Smooth muscle cell (in vitro differentiated cells): ENCODE results near the gene SLC39A10. TPM values are rescaled to one million over a fixed set of nuclear protein-coding genes. Genes with fewer than 3 reads are reported as not detected.

Source experiments
- DNase-seq: peaks from one replicate; lab custom pipeline; 2025; ENCODE audit not compliant: unreplicated experiment; lab: John Stamatoyannopoulos, UW
- H2AFZ ChIP-seq: fragments of 200-600 bp; sonication (generic); 2 replicates; pipeline ENCODE4 v1.6.0; 2016; ENCODE audit warnings: antibody characterized with exemption, low read depth, mild to moderate bottlenecking
- H3F3A ChIP-seq: fragments of 200-600 bp; sonication (generic); 2 replicates; pipeline ENCODE4 v1.6.0; 2017; ENCODE audit warnings: antibody characterized with exemption, low read depth
- H3K27ac ChIP-seq: fragments of 200-600 bp; sonication (generic); 2 replicates; pipeline ENCODE4 v1.5.1; 2016; ENCODE audit warnings: low read depth, mild to moderate bottlenecking
- H3K27me3 ChIP-seq: fragments of 200-600 bp; sonication (generic); 2 replicates; pipeline ENCODE4 v1.6.1; 2016; ENCODE audit warnings: low read depth, mild to moderate bottlenecking
- H3K36me3 ChIP-seq: fragments of 200-600 bp; sonication (generic); 2 replicates; pipeline ENCODE4 v1.5.1; 2016; ENCODE audit warnings: low read depth
- H3K4me1 ChIP-seq: fragments of 200-600 bp; sonication (generic); 2 replicates; pipeline ENCODE4 v1.5.1; 2016; ENCODE audit warnings: low read depth
- H3K4me2 ChIP-seq: fragments of 200-600 bp; sonication (generic); 2 replicates; pipeline ENCODE4 v1.6.0; 2016; ENCODE audit warnings: mild to moderate bottlenecking
- H3K4me3 ChIP-seq: fragments of 200-600 bp; sonication (generic); 2 replicates; pipeline ENCODE4 v1.5.1; 2016; ENCODE audit warnings: mild to moderate bottlenecking
- H3K79me2 ChIP-seq: fragments of 200-600 bp; sonication (generic); 2 replicates; pipeline ENCODE4 v1.6.0; 2016; ENCODE audit warnings: low read depth, mild to moderate bottlenecking
- H3K9ac ChIP-seq: fragments of 200-600 bp; sonication (generic); 2 replicates; pipeline ENCODE4 v1.6.0; 2016; ENCODE audit warnings: low read depth
- H3K9me3 ChIP-seq: fragments of 200-600 bp; sonication (generic); replicated peaks from 2 replicates; pipeline ENCODE4 v1.5.1; 2016; ENCODE audit warnings: low read depth
- H4K20me1 ChIP-seq: fragments of 200-600 bp; sonication (generic); 2 replicates; pipeline ENCODE4 v1.6.0; 2016; ENCODE audit warnings: low read depth
- CTCF ChIP-seq: fragments of 200-600 bp; sonication (generic); IDR thresholded peaks from 2 replicates; pipeline ENCODE4 v1.5.1; 2017; ENCODE audit warnings: borderline replicate concordance, mild to moderate bottlenecking, antibody characterized with exemption; ENCODE audit not compliant: insufficient read depth, poor library complexity, severe bottlenecking
- WGBS: methylation state at CpG from one replicate; pipeline ENCODE4 v1.1.7; 2016; ENCODE audit warnings: low lambda C conversion rate; 5-methylcytosine and 5-hydroxymethylcytosine counted together
- polyA plus RNA-seq: library from polyadenylated mRNA; unstranded; fragments of >200 nt; fragmentation: Nextera tagmentation; extraction: Ambion mirVana; gene quantifications from 2 replicates; pipeline ENCODE4 v1.2.1, GENCODE V29; 2016
- total RNA-seq: library from RNA; depleted of rRNA; stranded (reverse); fragments of >200 nt; gene quantifications from 2 replicates; pipeline ENCODE4 v1.2.3, GENCODE V29; 2014

The SLC39A10 gene
- total and polyA plus RNA-seq, 2 experiments from 2014 or later, result 15.6 to 81.2 TPM

DNA sequence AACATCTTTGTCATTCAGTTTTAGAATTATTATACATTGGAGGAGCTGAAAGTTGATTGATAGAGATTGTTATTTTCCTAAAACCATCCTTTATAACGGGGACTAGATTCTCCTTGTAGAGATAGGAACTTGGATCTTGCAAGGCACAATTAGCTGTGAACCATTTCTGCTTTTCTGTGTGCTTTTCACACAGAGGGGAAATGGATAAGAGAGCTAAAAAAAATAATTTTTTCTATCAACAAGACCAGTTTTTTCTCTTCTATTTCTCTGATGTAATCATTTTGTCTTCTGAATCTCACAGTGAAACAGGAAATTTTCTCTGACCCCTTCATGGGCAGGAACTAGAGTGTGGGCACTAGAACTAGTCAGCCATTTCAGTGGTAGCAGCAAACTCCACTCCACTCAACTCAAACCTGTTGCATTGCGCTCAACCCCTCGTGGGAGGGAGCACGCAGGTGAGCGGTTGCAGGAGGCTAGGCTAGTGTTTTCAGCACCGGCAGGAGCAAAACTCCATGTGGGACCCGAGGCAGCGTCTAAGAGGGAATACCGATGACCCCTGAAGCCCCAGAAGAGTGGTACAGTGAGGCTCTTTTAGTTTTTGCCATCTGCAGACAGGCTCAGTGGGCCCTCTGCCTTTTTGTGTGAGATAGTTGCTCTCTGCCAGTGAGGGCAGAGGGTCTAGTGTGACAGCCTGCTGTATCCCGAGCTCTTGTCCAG, 24.0 kb upstream of the SLC39A10 start:
- Histone ChIP-seq H3F3A (no peaks in the 10 kb centered on the region), H3K9ac (no peak overlapping the region), H3K27ac (no peak overlapping the region), H3K36me3 (no peaks in the 10 kb centered on the region), H3K79me2 (no peaks in the 10 kb centered on the region), H3K4me1 (no peaks in the 10 kb centered on the region), H3K4me3 (no peak overlapping the region), H4K20me1 (no peaks in the 10 kb centered on the region), H3K4me2 (no peak overlapping the region), H2AFZ (no peak overlapping the region), H3K27me3 (no peaks in the 10 kb centered on the region), H3K9me3 (no peaks in the 10 kb centered on the region)
- TF ChIP-seq CTCF, result no peak
- no peak for DNase-seq
- WGBS, result 96% methylated on average over 10 of the region's 10 CpGs

DNA sequence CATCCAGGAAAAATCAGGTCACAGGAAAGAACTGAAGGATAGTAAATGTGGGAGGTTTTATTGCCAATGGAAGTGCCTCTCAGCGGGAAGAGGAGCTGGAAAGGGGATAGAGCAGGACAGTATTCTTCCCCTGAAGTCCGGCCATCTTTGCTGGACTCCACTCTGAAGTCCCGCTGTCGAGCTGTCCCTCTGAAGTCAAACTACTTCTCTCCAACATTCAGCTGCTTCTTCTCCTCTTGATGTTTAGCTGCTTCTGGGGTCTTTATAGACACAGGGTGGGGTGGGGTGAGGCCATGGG, 23.5 kb upstream of the SLC39A10 start:
- no peak for DNase-seq
- H3K79me2 ChIP-seq, result no peaks in the 10 kb centered on the region
- no peaks in the 10 kb centered on the region for H4K20me1 ChIP-seq
- 98% methylated on average over 4 of the region's 4 CpGs for WGBS
- no peaks in the 10 kb centered on the region for H3K27me3 ChIP-seq
- H3K9me3 ChIP-seq, result no peaks in the 10 kb centered on the region
- no peak for TF ChIP-seq CTCF
- no peak overlapping the region for H3K4me3 ChIP-seq
- no peaks in the 10 kb centered on the region for H3F3A ChIP-seq
- no peak overlapping the region for H3K9ac ChIP-seq
- no peaks in the 10 kb centered on the region for H3K36me3 ChIP-seq
- no peak overlapping the region for H2AFZ ChIP-seq
- H3K4me1 ChIP-seq, result no peaks in the 10 kb centered on the region
- H3K4me2 ChIP-seq, result no peak overlapping the region
- no peak overlapping the region for H3K27ac ChIP-seq

DNA sequence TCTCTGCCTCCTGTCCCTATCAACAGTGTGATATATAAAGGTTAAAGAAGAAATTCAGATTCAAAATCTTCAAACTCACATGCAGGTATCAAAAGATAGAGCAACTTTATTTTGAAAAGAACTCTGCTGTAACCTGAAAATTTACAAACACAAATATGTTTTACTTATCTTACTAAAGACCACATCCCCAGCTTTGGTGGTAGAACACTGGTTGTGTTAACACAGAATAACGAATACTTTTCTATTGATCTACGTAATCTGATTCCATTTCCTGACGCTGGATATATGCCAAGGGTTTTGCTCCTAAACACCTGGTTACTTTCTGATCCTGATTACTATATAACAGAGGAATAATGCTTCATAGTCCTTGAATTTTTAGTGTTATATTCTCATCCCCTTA, 23.1 kb upstream of the SLC39A10 start:
- no peaks in the 10 kb centered on the region for H3K79me2 ChIP-seq
- H4K20me1 ChIP-seq, result no peaks in the 10 kb centered on the region
- WGBS, result 92% methylated on average over 3 of the region's 3 CpGs
- H3K4me2 ChIP-seq, result no peak overlapping the region
- H3F3A ChIP-seq, result no peaks in the 10 kb centered on the region
- no peak overlapping the region for H3K4me3 ChIP-seq
- H3K9me3 ChIP-seq, result no peaks in the 10 kb centered on the region
- TF ChIP-seq CTCF, result no peak
- no peaks in the 10 kb centered on the region for H3K4me1 ChIP-seq
- no peak overlapping the region for H3K27ac ChIP-seq
- no peak for DNase-seq
- H3K27me3 ChIP-seq, result no peaks in the 10 kb centered on the region
- H3K36me3 ChIP-seq, result no peaks in the 10 kb centered on the region
- no peak overlapping the region for H2AFZ ChIP-seq
- no peak overlapping the region for H3K9ac ChIP-seq

GRCh38 chr2:195636890-195637289, 20.1 kb upstream of the SLC39A10 start:
- no peak for TF ChIP-seq CTCF
- H3K9me3 ChIP-seq, result no peaks in the 10 kb centered on the region
- H3K79me2 ChIP-seq, result no peaks in the 10 kb centered on the region
- no peak overlapping the region for H3K27ac ChIP-seq
- no peaks in the 10 kb centered on the region for H3K4me1 ChIP-seq
- no peaks in the 10 kb centered on the region for H3F3A ChIP-seq
- H3K36me3 ChIP-seq, result no peaks in the 10 kb centered on the region
- no peak for DNase-seq
- no peaks in the 10 kb centered on the region for H3K27me3 ChIP-seq
- H3K4me2 ChIP-seq, result no peak overlapping the region
- no peak overlapping the region for H3K4me3 ChIP-seq
- H4K20me1 ChIP-seq, result no peaks in the 10 kb centered on the region
- H3K9ac ChIP-seq, result no peak overlapping the region
- no peak overlapping the region for H2AFZ ChIP-seq
